SU-DHL-6 (cell line): ENCODE results near the gene ZBTB16.

ENCODE experiments used
- H2AFZ ChIP-seq: fragments of 200-600 bp; sonication (generic); 2 replicates; pipeline ENCODE4 v1.6.1; 2014; ENCODE audit warnings: low read depth, mild to moderate bottlenecking, moderate library complexity, mixed read lengths, antibody characterized with exemption, low read length; ENCODE audit not compliant: severe bottlenecking
- H3F3A ChIP-seq: fragments of 200-600 bp; shearing (Covaris generic); 2 replicates; pipeline ENCODE4 v1.6.0; 2016; ENCODE audit warnings: antibody characterized with exemption, mild to moderate bottlenecking; ENCODE audit not compliant: insufficient read depth
- H3K27ac ChIP-seq: fragments of 200-600 bp; sonication (generic); 2 replicates; pipeline ENCODE4 v1.5.1; 2016; ENCODE audit warnings: low read depth, mild to moderate bottlenecking, low read length, moderate library complexity, mixed read lengths
- H3K27me3 ChIP-seq: fragments of 200-600 bp; sonication (generic), shearing (Covaris generic); 2 replicates; pipeline ENCODE4 v1.6.0; 2014; ENCODE audit warnings: mild to moderate bottlenecking, low read length
- H3K36me3 ChIP-seq: fragments of 200-600 bp; sonication (generic); 2 replicates; pipeline ENCODE4 v1.6.1; 2014; ENCODE audit warnings: mild to moderate bottlenecking, low read length, mixed read lengths
- H3K4me2 ChIP-seq: fragments of 300-600, 200-600 bp; shearing (Covaris generic), sonication (generic); 2 replicates; pipeline ENCODE4 v1.6.0; 2014; ENCODE audit warnings: low read length, low read depth, mild to moderate bottlenecking; ENCODE audit not compliant: poor library complexity, severe bottlenecking
- H3K4me3 ChIP-seq: fragments of 200-600 bp; sonication (generic); 2 replicates; pipeline ENCODE4 v1.5.1; 2014; ENCODE audit warnings: antibody characterized with exemption, low read length, mild to moderate bottlenecking, mixed read lengths; ENCODE audit not compliant: insufficient read depth, poor library complexity, severe bottlenecking
- H3K79me2 ChIP-seq: fragments of 200-600 bp; sonication (generic); 2 replicates; pipeline ENCODE4 v1.6.1; 2014; ENCODE audit warnings: mild to moderate bottlenecking, low read length, moderate library complexity; ENCODE audit not compliant: insufficient read depth
- H3K9ac ChIP-seq: fragments of 200-600 bp; sonication (generic); 2 replicates; pipeline ENCODE4 v1.7.0; 2014; ENCODE audit warnings: mild to moderate bottlenecking, low read length
- H3K9me2 ChIP-seq: fragments of 200-600 bp; sonication (generic); replicated peaks from 2 replicates; pipeline ENCODE4 v1.6.1; 2014; ENCODE audit warnings: low read length; ENCODE audit not compliant: insufficient read depth
- H3K9me3 ChIP-seq: fragments of 200-600 bp; sonication (generic); 2 replicates; pipeline ENCODE4 v1.6.1; 2014; ENCODE audit warnings: low read length, mixed read lengths; ENCODE audit not compliant: insufficient read depth
- H4K20me1 ChIP-seq: fragments of 200-600 bp; sonication (generic); 2 replicates; pipeline ENCODE4 v1.6.1; 2014; ENCODE audit warnings: low read depth, mild to moderate bottlenecking, antibody characterized with exemption, low read length, moderate library complexity, mixed read lengths
- CTCF ChIP-seq: fragments of 200-600 bp; sonication (generic); IDR thresholded peaks from one replicate; pipeline ENCODE4 v1.5.1; 2017; ENCODE audit warnings: antibody characterized with exemption, mild to moderate bottlenecking, low read length, moderate library complexity; ENCODE audit not compliant: insufficient read depth, poor library complexity, severe bottlenecking
- EZH2phosphoT487 ChIP-seq: fragments of 200-600 bp; sonication (generic), shearing (Covaris generic); conservative IDR thresholded peaks from 2 replicates; pipeline ENCODE4 v1.6.1; 2018; ENCODE audit warnings: mild to moderate bottlenecking, antibody characterized with exemption, low read length, moderate library complexity, mixed read lengths

ZBTB16 gene

GRCh38 chr11:114059278-114059983 lies at the start of gene ZBTB16:
TSS of gene ZBTB16 (plus strand) at chr11:114059711. CDS start at chr11:114063301, 3,590 bp downstream.
- no peak within 1 kb of the TSS for H3K4me3 ChIP-seq
- H2AFZ ChIP-seq: no peak within 1 kb of the TSS
- H3K9me3 ChIP-seq: no peaks in the 10 kb centered on the region
- H3K27ac ChIP-seq: no peak within 1 kb of the TSS
- H3K27me3 ChIP-seq: no peaks in the 10 kb centered on the region
- no peaks in the 10 kb centered on the region for H4K20me1 ChIP-seq
- H3F3A ChIP-seq: no peaks in the 10 kb centered on the region
- H3K9ac ChIP-seq: no peak within 1 kb of the TSS
- H3K36me3 ChIP-seq: no peaks in the 10 kb centered on the region
- no peaks in the 10 kb centered on the region for H3K9me2 ChIP-seq
- H3K79me2 ChIP-seq: no peaks in the 10 kb centered on the region
- H3K4me2 ChIP-seq: no peak within 1 kb of the TSS
- TF ChIP-seq EZH2phosphoT487 (no peak), CTCF (no peak)

- Histone ChIP-seq H3K79me2 (no peaks in the 10 kb centered on the region), H2AFZ (no peak overlapping the region), H3K36me3 (no peaks in the 10 kb centered on the region), H3K27ac (no peak overlapping the region), H3K9ac (no peak overlapping the region), H3K9me2 (no peaks in the 10 kb centered on the region), H3K9me3 (no peaks in the 10 kb centered on the region), H4K20me1 (no peaks in the 10 kb centered on the region), H3F3A (no peaks in the 10 kb centered on the region), H3K4me2 (no peak overlapping the region), H3K4me3 (no peak overlapping the region), H3K27me3 (no peaks in the 10 kb centered on the region)
- TF ChIP-seq CTCF (no peak), EZH2phosphoT487 (no peak)
These were observed 48.6 kb upstream of the ZBTB16 start for GRCh38 chr11:114010931-114011330.

GRCh38 chr11:114011443-114011842 lies 48.1 kb upstream of the ZBTB16 start:
- H3K27ac ChIP-seq: no peak overlapping the region
- no peak overlapping the region for H2AFZ ChIP-seq
- H3K9ac ChIP-seq: no peak overlapping the region
- H4K20me1 ChIP-seq: no peaks in the 10 kb centered on the region
- no peaks in the 10 kb centered on the region for H3K9me2 ChIP-seq
- no peaks in the 10 kb centered on the region for H3K36me3 ChIP-seq
- no peak overlapping the region for H3K4me2 ChIP-seq
- no peaks in the 10 kb centered on the region for H3K27me3 ChIP-seq
- H3F3A ChIP-seq: no peaks in the 10 kb centered on the region
- no peak overlapping the region for H3K4me3 ChIP-seq
- H3K79me2 ChIP-seq: no peaks in the 10 kb centered on the region
- no peaks in the 10 kb centered on the region for H3K9me3 ChIP-seq
- TF ChIP-seq EZH2phosphoT487 (no peak), CTCF (no peak)
